K562 (cell line): ENCODE results near the gene VPS18.

ENCODE experiments used
- DNMT1 ChIP-seq: fragments of 450-650 bp; IDR thresholded peaks from 2 replicates; pipeline ENCODE4 v1.6.1; 2016; ENCODE audit warnings: antibody characterized with exemption, mild to moderate bottlenecking
- ZNF239 ChIP-seq: fragments of 250-450 bp; sonication (Bioruptor Pico); IDR thresholded peaks from 2 replicates; pipeline ENCODE4 v1.4.0; 2020; ENCODE audit warnings: mild to moderate bottlenecking
- TF ChIP-seq, protein P1 (sequence below): fragments of 450-650 bp; IDR thresholded peaks from 2 replicates; pipeline ENCODE4 v1.6.1; 2016; ENCODE audit warnings: mild to moderate bottlenecking

DNA sequence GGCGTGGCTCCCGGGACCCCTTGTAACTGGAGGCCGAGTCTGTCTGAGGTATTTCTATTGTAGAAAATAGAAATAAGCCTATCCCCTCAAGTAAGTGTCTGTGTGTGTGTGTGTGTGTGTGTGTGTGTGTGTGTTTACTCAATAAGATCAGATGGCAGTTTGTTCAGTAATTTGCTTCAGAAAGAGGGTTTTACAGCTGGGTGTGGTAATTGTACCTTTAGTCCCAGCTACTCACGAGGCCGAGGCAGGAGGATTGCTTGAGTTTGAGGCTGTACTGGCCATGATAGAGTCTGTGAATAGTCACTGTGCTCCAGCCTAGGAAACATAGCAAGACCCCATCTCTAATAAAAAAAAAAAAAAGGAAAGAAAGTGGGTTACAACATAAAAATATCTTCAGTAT, 41.7 kb upstream of the VPS18 start:
- TF ChIP-seq DNMT1: no peak
- no peak for TF ChIP-seq ZNF239 (CRISPR knock-in tag)
- TF ChIP-seq, protein P1, sequence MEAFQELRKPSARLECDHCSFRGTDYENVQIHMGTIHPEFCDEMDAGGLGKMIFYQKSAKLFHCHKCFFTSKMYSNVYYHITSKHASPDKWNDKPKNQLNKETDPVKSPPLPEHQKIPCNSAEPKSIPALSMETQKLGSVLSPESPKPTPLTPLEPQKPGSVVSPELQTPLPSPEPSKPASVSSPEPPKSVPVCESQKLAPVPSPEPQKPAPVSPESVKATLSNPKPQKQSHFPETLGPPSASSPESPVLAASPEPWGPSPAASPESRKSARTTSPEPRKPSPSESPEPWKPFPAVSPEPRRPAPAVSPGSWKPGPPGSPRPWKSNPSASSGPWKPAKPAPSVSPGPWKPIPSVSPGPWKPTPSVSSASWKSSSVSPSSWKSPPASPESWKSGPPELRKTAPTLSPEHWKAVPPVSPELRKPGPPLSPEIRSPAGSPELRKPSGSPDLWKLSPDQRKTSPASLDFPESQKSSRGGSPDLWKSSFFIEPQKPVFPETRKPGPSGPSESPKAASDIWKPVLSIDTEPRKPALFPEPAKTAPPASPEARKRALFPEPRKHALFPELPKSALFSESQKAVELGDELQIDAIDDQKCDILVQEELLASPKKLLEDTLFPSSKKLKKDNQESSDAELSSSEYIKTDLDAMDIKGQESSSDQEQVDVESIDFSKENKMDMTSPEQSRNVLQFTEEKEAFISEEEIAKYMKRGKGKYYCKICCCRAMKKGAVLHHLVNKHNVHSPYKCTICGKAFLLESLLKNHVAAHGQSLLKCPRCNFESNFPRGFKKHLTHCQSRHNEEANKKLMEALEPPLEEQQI: no peak
